Left forelimb (tissue), 1 donor: ENCODE data around the gene CDKL4.
"Not testable (repeated sequence)": the region's sequence is repeated elsewhere in the genome, so short reads cannot be mapped to it uniquely, and the experiment has no call there.

Experiments used
- DNase-seq: peaks from one replicate; pipeline ENCODE4 v3.0.0-alpha.2; 2018; ENCODE audit warnings: low spot score

The CDKL4 gene

DNA sequence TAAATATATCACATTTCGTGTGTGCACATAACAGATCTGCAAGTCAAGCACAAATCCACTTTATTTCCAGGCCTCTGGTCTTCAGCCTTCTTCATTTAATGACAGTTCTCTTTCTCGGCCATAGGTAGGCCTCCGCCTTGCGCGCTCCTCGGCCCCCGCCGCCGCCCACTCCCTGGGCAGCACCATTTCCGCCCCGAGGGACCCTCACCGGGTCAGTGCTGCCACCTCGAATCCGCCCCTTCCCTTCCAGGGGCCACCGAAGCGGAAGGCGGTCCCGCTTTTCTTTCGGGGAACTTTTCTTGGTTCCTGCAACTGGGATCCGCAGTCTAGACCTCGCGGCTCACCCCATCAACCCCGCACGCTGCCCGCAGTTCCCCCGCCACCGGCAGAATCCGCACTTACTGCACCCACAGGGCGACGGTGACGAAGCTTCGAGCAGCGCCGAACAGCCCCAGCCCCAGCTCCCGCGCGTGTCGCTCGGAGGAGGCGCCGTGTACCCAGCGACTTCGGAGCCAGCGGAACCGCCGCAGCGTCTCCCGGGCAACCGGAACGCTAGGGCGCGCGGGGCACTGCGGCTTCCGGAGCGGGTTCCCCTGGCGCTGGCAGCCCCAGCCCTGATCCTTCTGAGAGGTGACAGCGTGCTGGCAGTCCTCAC lies at the start of gene CDKL4:
TSS of gene CDKL4 (minus strand) at position 502 of the 655 bp plus-strand sequence.
- no peak for DNase-seq

DNA sequence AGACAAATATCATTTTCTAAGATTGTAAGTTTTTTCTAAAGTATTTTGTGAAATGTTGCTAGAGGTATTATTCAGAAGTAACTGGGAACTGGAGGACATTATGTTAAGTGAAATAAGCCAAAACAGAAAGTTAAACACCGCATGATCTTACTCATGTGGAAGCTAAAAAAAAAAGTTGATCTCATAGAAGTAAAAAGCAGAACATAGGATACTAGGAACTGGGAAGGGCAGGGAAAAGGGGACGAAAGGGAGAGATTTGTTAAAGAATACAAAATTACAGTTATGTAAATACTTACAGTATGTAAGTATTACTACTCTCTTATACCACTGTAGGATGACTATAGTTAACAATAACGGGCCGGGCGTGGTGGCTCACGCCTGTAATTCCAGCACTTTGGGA lies 46.7 kb upstream of the CDKL4 start:
- no peak for DNase-seq

DNA sequence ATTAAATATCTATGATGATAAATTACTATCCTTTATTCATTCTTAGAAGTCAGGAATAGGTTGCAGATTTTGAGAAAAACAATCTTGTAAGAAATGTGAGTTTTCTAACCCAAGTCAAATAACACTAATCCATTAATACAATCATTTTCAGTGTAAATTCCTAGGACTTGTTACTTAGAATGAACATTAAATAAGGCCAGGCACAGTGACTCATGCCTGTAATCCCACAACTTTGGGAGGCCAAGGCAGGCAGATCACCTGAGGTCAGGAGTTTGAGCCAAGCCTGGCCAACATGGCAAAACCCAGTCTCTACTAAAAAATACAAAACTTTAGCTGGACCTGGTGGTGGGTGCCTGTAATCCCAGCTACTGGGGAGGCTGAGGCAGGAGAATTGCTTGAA lies 45.8 kb upstream of the CDKL4 start:
- DNase-seq, result no peak

DNA sequence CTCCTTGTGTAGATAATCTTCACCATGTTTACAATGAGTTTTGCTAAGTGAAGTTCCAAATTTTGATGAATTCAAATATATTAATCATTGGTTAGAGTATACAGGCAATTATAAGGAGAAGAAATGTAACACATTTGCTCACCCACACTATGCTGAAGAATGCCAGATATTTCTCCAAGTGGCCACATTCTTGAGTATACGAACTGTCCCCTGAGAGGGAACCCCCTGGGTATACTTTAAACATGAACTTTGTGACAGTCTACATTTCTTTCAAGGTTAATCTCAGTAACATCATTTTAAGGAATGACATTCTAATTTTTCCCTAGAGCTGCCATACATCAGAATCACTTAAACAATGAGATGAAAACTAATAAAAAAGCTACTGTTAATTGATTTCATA lies 39.8 kb upstream of the CDKL4 start:
- no peak for DNase-seq

GRCh38 chr2:39281391-39281790 lies 37.6 kb upstream of the CDKL4 start:
- no peak for DNase-seq

DNA sequence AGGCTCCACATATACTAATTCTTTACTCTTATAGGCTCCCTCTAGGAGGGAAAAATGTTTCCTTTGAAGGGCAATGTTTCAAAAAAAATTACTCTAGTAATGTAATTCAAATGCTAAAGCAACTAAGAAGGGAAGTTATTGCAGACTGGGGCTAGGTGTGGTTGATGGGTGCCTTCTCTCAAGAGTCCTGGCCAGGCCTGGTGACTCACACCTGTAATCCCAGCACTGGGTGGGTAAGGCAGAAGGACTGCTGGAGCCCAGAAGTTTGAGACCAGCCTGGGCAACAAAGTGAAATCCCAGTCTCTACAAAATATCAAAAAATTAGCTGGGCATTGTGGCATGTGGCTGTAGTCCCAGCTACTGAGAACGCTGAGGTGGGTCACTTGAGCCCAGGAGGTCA lies 31.2 kb upstream of the CDKL4 start:
- no peak for DNase-seq

GRCh38 chr2:39269941-39270340 lies 26.2 kb upstream of the CDKL4 start:
- DNase-seq, result no peak

DNA sequence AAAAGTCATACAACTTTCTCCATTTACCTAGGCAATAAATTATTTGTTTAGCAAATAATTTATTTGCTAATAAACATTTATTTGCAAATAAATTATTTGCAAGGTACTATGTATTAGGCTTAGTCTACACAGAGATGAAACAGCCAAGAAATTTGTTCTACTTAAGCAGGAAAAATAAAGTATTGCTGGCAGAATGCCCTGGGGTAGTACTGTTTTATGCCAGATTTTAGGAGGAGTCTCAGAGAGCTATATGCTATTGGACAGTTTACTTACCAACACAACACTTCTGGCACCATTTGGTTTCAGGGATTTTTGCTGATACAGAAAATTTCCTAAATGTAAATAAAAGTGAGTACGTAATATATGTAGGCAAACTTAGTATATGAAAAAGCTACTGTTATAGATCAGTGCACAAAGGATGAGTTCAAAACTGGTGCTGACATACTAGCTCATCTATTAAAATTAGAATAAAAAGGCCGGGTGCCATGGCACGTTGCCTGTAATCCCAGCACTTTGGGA lies 23.2 kb upstream of the CDKL4 start:
- DNase-seq, result no peak

- no peak for DNase-seq
Observed at GRCh38 chr2:39266139-39266805, 22.5 kb upstream of the CDKL4 start.

- DNase-seq, result no peak
Observed at GRCh38 chr2:39265315-39265714, 21.5 kb upstream of the CDKL4 start.

DNA sequence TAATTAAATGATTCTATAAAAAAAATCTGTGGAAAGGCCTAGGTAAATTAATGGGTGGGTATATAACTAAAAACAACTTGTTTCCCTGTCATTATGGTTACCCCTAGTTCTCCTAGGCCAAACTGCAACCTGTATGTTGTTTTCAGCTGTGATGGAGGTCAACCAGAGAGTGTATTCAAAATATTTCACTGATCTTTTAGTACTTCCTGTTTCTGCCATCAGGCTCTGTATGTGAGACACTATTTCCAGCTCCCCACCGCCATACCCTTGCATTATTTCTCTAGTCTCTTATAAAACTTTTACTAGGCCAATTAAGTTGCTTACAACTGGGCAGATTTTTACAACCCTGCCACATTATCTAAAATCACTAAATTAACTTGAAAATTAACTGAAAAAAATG lies 21.0 kb upstream of the CDKL4 start:
- DNase-seq, result no peak

DNA sequence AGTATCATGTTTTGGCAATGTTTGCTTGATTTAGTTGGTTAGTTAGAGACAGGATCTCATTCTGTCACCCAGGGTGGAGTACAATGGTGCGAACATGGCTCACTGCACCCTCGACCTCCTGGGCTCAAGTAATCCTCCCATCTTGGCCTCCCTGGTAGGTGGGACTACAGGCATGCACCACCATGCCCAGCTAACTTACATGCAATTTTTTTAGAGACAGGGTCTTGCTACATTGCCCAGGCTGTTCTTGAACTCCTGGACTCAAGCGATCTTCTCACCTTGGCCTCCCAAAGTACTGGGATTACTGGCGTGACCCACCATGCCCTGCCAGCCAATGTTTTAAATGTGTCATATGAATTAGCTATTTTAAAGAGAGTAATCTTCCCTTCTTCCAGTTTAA lies 16.3 kb upstream of the CDKL4 start:
- no peak for DNase-seq

GRCh38 chr2:39256040-39256439 lies 12.3 kb upstream of the CDKL4 start:
- no peak for DNase-seq

DNA sequence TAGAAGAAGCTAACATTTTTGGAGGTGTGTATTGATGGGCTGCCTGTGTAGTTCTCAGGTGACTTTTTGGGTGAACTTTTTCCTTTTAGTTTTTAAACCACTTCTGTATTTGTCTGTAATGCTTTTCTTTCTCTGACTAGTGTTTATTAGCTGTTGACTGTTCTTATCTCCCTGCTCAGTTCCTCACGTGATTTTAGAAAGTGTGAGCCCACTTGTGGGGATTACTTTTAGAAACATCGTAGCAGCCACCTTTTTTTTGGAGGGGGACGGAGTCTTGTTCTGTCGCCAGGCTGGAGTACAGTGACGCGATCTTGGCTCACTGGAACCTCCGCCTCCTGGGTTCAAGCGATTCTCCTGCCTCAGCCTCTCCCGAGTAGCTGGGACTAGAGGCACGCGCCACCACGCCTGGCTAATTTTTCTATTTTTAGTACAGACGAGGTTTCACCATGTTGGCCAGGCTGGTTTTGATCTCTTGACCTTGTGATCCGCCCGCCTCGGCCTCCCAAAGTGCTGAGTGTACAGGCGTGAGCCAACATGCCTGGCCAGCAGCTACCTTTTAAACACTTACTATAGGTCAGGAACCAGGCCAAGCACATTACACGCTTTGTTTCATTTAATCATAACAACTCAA lies 9.2 kb upstream of the CDKL4 start:
- DNase-seq, result no peak

DNA sequence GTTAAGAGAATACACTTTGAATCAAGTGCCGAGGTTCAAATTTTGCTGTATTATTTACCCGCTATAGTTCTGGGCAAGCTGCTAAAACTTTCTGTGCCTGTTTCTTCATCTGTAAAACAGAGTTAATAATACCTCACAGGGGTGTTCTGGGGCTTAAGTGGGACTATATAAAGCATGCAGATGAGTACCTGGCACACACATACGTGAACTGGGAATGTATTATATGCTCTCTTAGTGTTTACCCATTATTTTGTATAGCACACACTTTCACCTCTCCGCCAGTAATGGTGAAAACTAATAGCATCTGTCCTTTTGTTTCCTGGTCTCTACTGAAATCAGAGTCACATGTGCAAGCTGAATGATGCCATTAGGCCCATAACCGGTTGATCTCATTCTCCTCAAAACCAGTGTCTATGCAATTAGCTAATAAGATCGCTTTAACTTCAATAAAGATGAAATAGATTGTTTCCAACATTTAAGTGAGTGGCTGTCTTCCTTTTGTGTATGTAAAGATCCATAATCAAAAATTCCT lies 3.8 kb upstream of the CDKL4 start:
- no peak for DNase-seq

GRCh38 chr2:39246382-39246980 lies 2.7 kb upstream of the CDKL4 start:
- no peak for DNase-seq

DNA sequence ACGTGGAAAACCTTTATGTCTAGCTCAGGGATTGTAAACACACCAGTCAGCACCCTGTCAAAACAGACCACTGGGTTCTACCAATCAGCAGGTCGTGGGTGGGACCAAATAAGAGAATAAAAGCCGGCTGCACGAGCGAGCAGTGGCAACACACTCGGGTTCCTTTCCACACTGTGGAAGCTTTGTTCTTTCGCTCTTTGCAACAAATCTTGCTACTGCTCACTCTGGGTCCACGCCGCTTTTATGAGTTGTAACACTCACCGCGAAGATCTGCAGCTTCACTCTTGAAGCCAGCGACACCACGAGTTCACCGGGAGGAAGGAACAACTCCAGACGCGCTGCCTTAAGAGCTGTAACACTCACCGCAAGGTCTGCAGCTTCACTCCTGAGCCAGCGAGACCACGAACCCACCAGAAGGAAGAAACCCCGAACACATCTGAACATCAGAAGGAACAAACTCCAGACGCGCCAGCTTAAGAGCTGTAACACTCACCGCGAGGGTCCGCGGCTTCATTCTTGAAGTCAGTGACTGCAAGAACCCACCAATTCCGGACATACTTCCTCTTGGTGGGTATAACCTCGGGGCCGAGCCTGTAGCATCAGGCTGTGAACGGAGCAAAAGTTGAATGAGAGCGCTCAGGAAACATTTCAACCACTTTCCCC lies 1.3 kb upstream of the CDKL4 start:
- not testable (repeated sequence) for DNase-seq

DNA sequence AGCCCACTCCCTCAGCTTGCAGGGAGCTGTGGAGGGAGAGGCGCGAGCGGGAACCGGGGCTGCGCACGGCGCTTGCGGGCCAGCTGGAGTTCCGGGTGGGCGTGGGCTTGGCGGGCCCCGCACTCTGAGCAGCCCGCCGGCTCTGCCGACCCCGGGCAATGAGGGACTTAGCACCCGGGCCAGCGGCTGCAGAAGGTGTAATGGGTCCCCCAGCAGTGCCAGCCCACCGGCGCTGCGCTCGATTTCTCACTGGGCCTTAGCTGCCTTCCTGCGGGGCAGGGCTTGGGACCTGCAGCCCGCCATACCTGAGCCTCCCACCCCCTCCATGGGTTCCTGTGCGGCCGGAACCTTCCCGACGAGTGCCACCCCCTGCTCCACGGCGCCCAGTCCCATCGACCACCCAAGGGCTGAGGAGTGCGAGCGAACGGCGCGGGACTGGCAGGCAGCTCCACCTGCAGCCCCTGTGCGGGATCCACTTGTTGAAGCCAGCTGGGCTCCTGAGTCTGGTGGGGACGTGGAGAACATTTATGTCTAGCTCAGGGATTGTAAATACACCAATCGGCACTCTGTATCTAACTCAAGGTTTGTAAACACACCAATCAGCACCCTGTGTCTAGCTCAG lies 582 bp upstream of the CDKL4 start:
- DNase-seq, result not testable (repeated sequence)

DNA sequence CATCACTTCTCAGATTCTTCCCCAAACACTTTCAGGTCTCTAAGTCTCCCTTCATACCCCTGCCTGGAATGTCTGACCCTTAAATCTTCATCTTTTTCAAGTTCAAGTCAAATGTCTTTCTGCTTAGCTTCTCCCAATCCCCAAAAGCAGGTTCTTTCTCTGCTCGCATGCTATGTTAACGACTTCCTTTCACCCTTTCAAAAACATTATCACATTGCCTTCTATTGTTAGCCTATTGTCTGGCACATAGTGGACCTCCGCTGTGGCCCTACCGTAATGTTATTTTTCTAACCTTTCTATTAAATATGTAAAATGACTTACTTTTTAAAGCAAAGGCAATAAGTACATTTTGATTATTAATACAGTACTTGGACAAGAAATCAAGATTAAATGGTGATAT lies 2.2 kb downstream of the CDKL4 start:
- no peak for DNase-seq

GRCh38 chr2:39240758-39241157 lies 3.0 kb downstream of the CDKL4 start:
- DNase-seq, result no peak

DNA sequence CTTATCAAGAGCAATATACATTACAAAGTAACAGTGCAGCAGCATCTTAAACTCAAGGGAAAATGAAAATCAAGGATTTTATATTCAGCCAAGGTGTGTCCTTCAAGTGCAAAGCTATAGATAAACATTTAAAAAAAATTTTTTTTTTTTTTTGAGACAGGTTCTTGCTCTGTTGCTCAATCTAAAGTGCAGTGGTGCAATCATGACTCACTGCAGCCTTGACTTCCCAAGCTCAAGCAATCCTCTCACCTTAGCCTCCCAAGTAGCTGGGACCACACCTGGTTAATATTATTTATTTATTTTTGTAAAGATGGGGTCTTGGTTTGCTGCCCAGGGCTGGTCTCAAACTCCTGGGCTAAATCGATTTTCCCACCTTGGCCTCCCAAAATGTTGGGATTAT lies 9.0 kb downstream of the CDKL4 start:
- DNase-seq, result no peak

DNA sequence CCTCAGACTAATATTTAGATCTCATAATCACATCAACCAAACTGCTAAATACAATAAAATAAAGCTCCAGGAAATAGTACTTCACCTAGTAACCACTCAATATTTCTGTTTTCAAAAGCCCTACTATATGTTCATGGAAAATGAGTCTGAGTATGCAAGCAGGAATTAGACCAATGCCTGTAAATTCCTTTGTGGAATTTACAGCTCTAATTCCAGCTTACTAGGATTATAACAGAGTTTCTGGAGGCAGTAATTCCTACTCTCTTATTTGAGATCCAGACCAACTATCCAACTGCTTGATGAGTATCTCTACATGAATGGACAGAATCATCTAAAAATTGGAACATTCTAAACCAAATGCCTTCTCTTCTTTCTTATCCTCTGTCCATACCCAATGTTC lies 11.6 kb downstream of the CDKL4 start:
- no peak for DNase-seq
